ENCODE results near the gene ATP13A3. TPM values are rescaled to one million over a fixed set of nuclear protein-coding genes. Genes with fewer than 3 reads are reported as not detected.

ATP13A3 gene
- total RNA-seq, 1 experiment from 2014 or later, result 78.3 TPM

DNA sequence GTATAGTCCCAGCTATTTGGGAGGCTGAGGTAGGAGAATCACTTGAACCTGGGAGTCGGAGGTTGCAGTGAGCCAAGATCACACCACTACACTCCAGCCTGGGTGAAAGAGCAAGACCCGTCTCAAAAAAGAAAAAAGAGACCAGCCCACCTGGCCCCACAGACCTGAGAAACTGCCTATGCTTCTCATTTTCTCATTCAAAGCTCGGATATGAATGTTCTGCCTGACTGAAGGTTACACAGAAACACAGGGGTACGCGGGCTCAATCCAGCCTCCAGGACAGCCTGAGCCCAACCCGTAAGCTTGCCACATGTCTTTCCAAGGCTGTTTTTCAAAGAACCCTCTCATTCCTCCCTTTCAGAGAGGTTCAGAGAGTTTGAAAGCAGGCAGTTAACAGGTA is 107.6 kb downstream of the ATP13A3 start:
- no peak for ATAC-seq
- no peak overlapping the region for H3K4me3 Mint-ChIP-seq
- no peaks in the 10 kb centered on the region for H3K9me3 Mint-ChIP-seq
- H3K27me3 Mint-ChIP-seq (ENCODE audit: low read depth), result no peaks in the 10 kb centered on the region
- TF ChIP-seq, protein P1, sequence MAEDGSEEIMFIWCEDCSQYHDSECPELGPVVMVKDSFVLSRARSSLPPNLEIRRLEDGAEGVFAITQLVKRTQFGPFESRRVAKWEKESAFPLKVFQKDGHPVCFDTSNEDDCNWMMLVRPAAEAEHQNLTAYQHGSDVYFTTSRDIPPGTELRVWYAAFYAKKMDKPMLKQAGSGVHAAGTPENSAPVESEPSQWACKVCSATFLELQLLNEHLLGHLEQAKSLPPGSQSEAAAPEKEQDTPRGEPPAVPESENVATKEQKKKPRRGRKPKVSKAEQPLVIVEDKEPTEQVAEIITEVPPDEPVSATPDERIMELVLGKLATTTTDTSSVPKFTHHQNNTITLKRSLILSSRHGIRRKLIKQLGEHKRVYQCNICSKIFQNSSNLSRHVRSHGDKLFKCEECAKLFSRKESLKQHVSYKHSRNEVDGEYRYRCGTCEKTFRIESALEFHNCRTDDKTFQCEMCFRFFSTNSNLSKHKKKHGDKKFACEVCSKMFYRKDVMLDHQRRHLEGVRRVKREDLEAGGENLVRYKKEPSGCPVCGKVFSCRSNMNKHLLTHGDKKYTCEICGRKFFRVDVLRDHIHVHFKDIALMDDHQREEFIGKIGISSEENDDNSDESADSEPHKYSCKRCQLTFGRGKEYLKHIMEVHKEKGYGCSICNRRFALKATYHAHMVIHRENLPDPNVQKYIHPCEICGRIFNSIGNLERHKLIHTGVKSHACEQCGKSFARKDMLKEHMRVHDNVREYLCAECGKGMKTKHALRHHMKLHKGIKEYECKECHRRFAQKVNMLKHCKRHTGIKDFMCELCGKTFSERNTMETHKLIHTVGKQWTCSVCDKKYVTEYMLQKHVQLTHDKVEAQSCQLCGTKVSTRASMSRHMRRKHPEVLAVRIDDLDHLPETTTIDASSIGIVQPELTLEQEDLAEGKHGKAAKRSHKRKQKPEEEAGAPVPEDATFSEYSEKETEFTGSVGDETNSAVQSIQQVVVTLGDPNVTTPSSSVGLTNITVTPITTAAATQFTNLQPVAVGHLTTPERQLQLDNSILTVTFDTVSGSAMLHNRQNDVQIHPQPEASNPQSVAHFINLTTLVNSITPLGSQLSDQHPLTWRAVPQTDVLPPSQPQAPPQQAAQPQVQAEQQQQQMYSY (CRISPR knock-in tag; IDR thresholded peaks at IDR 0.05), result no peak
- TF ChIP-seq, protein P2, sequence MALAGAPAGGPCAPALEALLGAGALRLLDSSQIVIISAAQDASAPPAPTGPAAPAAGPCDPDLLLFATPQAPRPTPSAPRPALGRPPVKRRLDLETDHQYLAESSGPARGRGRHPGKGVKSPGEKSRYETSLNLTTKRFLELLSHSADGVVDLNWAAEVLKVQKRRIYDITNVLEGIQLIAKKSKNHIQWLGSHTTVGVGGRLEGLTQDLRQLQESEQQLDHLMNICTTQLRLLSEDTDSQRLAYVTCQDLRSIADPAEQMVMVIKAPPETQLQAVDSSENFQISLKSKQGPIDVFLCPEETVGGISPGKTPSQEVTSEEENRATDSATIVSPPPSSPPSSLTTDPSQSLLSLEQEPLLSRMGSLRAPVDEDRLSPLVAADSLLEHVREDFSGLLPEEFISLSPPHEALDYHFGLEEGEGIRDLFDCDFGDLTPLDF (CRISPR knock-in tag; IDR thresholded peaks at IDR 0.05), result no peak
- TF ChIP-seq, protein P3, sequence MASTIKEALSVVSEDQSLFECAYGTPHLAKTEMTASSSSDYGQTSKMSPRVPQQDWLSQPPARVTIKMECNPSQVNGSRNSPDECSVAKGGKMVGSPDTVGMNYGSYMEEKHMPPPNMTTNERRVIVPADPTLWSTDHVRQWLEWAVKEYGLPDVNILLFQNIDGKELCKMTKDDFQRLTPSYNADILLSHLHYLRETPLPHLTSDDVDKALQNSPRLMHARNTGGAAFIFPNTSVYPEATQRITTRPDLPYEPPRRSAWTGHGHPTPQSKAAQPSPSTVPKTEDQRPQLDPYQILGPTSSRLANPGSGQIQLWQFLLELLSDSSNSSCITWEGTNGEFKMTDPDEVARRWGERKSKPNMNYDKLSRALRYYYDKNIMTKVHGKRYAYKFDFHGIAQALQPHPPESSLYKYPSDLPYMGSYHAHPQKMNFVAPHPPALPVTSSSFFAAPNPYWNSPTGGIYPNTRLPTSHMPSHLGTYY (CRISPR knock-in tag; IDR thresholded peaks at IDR 0.05), result no peak
- TF ChIP-seq, protein P4, sequence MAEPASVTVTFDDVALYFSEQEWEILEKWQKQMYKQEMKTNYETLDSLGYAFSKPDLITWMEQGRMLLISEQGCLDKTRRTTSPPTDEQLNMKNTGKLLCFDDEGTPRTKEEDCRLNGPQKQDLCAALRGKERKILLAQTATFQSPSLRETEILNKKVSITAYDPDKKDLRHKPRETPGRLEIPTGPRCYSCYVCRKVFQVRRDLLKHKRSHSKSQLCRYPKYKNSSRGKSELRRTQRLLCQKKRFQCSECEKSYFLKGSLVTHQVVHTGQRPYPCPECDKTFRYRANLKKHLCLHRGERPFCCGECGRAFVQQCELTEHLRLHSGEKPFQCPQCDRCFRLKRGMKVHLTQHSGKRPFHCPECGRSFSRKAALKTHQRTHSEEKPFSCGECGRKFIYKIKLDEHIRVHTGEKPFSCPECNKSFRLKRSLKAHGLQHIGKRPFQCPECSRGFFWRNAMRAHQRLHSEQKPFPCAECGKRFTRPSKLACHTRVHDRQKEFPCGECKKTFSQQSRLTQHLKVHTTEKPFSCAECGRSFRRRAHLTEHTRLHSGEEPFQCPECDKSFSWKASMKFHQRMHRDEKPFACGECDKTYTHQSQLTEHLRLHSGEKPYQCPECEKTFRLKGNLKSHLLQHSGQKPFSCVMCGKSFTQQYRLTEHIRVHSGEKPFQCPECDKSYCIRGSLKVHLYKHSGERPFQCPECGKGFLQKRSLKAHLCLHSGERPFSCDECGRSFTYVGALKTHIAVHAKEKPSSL (CRISPR knock-in tag; conservative IDR thresholded peaks at IDR 0.05), result no peak
- TF ChIP-seq FOXP1 (CRISPR knock-in tag; IDR thresholded peaks at IDR 0.05; ENCODE audit: borderline replicate concordance) (no peak), SMAD4 (CRISPR knock-in tag; IDR thresholded peaks at IDR 0.05) (no peak), IRF2 (CRISPR knock-in tag; IDR thresholded peaks at IDR 0.05; ENCODE audit: borderline replicate concordance, low read depth) (no peak), NR2C2 (CRISPR knock-in tag; IDR thresholded peaks at IDR 0.05) (no peak)
- TF ChIP-seq, protein P5, sequence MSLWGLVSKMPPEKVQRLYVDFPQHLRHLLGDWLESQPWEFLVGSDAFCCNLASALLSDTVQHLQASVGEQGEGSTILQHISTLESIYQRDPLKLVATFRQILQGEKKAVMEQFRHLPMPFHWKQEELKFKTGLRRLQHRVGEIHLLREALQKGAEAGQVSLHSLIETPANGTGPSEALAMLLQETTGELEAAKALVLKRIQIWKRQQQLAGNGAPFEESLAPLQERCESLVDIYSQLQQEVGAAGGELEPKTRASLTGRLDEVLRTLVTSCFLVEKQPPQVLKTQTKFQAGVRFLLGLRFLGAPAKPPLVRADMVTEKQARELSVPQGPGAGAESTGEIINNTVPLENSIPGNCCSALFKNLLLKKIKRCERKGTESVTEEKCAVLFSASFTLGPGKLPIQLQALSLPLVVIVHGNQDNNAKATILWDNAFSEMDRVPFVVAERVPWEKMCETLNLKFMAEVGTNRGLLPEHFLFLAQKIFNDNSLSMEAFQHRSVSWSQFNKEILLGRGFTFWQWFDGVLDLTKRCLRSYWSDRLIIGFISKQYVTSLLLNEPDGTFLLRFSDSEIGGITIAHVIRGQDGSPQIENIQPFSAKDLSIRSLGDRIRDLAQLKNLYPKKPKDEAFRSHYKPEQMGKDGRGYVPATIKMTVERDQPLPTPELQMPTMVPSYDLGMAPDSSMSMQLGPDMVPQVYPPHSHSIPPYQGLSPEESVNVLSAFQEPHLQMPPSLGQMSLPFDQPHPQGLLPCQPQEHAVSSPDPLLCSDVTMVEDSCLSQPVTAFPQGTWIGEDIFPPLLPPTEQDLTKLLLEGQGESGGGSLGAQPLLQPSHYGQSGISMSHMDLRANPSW (CRISPR knock-in tag; conservative IDR thresholded peaks at IDR 0.05; ENCODE audit: low read depth), result no peak
- TF ChIP-seq, protein P6, sequence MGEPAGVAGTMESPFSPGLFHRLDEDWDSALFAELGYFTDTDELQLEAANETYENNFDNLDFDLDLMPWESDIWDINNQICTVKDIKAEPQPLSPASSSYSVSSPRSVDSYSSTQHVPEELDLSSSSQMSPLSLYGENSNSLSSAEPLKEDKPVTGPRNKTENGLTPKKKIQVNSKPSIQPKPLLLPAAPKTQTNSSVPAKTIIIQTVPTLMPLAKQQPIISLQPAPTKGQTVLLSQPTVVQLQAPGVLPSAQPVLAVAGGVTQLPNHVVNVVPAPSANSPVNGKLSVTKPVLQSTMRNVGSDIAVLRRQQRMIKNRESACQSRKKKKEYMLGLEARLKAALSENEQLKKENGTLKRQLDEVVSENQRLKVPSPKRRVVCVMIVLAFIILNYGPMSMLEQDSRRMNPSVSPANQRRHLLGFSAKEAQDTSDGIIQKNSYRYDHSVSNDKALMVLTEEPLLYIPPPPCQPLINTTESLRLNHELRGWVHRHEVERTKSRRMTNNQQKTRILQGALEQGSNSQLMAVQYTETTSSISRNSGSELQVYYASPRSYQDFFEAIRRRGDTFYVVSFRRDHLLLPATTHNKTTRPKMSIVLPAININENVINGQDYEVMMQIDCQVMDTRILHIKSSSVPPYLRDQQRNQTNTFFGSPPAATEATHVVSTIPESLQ (CRISPR knock-in tag; IDR thresholded peaks at IDR 0.05), result no peak
- TF ChIP-seq, protein P7, sequence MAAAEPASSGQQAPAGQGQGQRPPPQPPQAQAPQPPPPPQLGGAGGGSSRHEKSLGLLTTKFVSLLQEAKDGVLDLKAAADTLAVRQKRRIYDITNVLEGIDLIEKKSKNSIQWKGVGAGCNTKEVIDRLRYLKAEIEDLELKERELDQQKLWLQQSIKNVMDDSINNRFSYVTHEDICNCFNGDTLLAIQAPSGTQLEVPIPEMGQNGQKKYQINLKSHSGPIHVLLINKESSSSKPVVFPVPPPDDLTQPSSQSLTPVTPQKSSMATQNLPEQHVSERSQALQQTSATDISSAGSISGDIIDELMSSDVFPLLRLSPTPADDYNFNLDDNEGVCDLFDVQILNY (CRISPR knock-in tag; IDR thresholded peaks at IDR 0.05), result no peak
- TF ChIP-seq, protein P8, sequence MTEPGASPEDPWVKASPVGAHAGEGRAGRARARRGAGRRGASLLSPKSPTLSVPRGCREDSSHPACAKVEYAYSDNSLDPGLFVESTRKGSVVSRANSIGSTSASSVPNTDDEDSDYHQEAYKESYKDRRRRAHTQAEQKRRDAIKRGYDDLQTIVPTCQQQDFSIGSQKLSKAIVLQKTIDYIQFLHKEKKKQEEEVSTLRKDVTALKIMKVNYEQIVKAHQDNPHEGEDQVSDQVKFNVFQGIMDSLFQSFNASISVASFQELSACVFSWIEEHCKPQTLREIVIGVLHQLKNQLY (CRISPR knock-in tag; IDR thresholded peaks at IDR 0.05), result no peak
- TF ChIP-seq, protein P9, sequence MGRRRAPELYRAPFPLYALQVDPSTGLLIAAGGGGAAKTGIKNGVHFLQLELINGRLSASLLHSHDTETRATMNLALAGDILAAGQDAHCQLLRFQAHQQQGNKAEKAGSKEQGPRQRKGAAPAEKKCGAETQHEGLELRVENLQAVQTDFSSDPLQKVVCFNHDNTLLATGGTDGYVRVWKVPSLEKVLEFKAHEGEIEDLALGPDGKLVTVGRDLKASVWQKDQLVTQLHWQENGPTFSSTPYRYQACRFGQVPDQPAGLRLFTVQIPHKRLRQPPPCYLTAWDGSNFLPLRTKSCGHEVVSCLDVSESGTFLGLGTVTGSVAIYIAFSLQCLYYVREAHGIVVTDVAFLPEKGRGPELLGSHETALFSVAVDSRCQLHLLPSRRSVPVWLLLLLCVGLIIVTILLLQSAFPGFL (CRISPR knock-in tag; IDR thresholded peaks at IDR 0.05; ENCODE audit: borderline replicate concordance), result no peak
- TF ChIP-seq, protein P10, sequence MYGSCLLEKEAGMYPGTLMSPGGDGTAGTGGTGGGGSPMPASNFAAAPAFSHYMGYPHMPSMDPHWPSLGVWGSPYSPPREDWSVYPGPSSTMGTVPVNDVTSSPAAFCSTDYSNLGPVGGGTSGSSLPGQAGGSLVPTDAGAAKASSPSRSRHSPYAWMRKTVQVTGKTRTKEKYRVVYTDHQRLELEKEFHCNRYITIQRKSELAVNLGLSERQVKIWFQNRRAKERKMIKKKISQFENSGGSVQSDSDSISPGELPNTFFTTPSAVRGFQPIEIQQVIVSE (CRISPR knock-in tag; IDR thresholded peaks at IDR 0.05; ENCODE audit: borderline replicate concordance), result no peak
- CTCF ChIA-PET, result interaction anchor here (1.0 to 1.1 kb wide), 2 partner anchors 36 to 40 kb away, joined by 3 to 6 read pairs; no protein-coding TSS in a partner anchor
- H3K4me1 Mint-ChIP-seq, result peaks cover 52% of the 10 kb centered on the region
- H3K36me3 Mint-ChIP-seq, result no peaks in the 10 kb centered on the region
- POLR2A ChIA-PET, result no interaction called here
- no peak overlapping the region for H3K27ac Mint-ChIP-seq
- DNase-seq (ENCODE audit: low spot score), result no peak

All from WTC11 (cell line).